ENCODE measurements around the gene SEC24C.

- TF ChIP-seq CTCF (IDR thresholded peaks at IDR 0.05) (peak in 1 of 4 donors; percentile 2), POLR2A (IDR thresholded peaks at IDR 0.05) (peak; percentile 76)
These were observed 41.1 kb downstream of the SEC24C start, which contains the start of gene ZSWIM8 for GRCh38 chr10:73785211-73785720.

All from right lobe of liver (tissue), 4 donors.